IMR-90 (cell line): ENCODE results near the gene FGF7. TPM values are rescaled to one million over a fixed set of nuclear protein-coding genes. Genes with fewer than 3 reads are reported as not detected.
A peak's percentile ranks its signal among the peaks of the same experiment; 100 is the strongest.

Source experiments
- ATAC-seq: fragments of 200-7000 bp; cut with Tn5 transposase; 2 replicates; pipeline ENCODE4 v1.9.1; 2020; ENCODE audit warnings: low read depth, mild to moderate bottlenecking, moderate library complexity
- BruUV-seq: library from RNA; stranded (reverse); fragments of 400-500 nt; replicated peaks from 2 replicates; lab custom pipeline; 2021; lab: Mats Ljungman, UMichigan
- CTCF ChIA-PET: fragments of 300-600 bp; formaldehyde crosslinking; extraction: SDS; loops from one replicate; lab custom pipeline; 2021; ENCODE audit warnings: antibody characterized with exemption; lab: Yijun Ruan, JAX
- POLR2A ChIA-PET: fragments of 300-600 bp; sonication (Branson Sonifier 250); formaldehyde crosslinking; loops from one replicate; lab custom pipeline; 2022; ENCODE audit warnings: antibody characterized with exemption; ENCODE audit not compliant: unreplicated experiment; lab: Charles Lee
- DNase-seq: peaks from one replicate; pipeline ENCODE4 v3.0.0; 2013
- H2AFZ ChIP-seq: replicated peaks from 2 replicates; pipeline ENCODE3; 2013; ENCODE audit warnings: low read length, mild to moderate bottlenecking; ENCODE audit not compliant: poor library complexity
- H2AK5ac ChIP-seq: 2 replicates; pipeline ENCODE4 v1.6.1; 2013; ENCODE audit warnings: low read depth, low read length, inconsistent platforms
- H2AK9ac ChIP-seq: replicated peaks from 2 replicates; pipeline ENCODE3; 2013; ENCODE audit warnings: mild to moderate bottlenecking, low read depth, low read length, moderate library complexity; ENCODE audit not compliant: poor library complexity
- H2BK120ac ChIP-seq: 2 replicates; pipeline ENCODE4 v1.6.1; 2013; ENCODE audit warnings: low read depth, low read length, inconsistent platforms
- H2BK15ac ChIP-seq: 3 replicates; pipeline ENCODE4 v1.6.1; 2013; ENCODE audit warnings: low read depth, low read length, inconsistent platforms
- H2BK20ac ChIP-seq: 2 replicates; pipeline ENCODE4 v1.6.1; 2013; ENCODE audit warnings: low read depth, mild to moderate bottlenecking, inconsistent platforms, low read length, moderate library complexity
- H2BK5ac ChIP-seq: 2 replicates; pipeline ENCODE4 v1.6.1; 2013; ENCODE audit warnings: mild to moderate bottlenecking, low read depth, low read length, inconsistent platforms; ENCODE audit not compliant: poor library complexity, severe bottlenecking
- H3K14ac ChIP-seq: replicated peaks from 2 replicates; pipeline ENCODE4 v1.6.1; 2013; ENCODE audit warnings: low read depth, low read length, inconsistent platforms
- H3K18ac ChIP-seq: 2 replicates; pipeline ENCODE4 v1.6.1; 2013; ENCODE audit warnings: low read depth, low read length, control low read depth
- H3K23ac ChIP-seq: 2 replicates; pipeline ENCODE4 v1.6.1; 2013; ENCODE audit warnings: low read depth, low read length, inconsistent platforms
- H3K27ac ChIP-seq: 2 replicates; pipeline ENCODE4 v1.5.1; 2013; ENCODE audit warnings: mild to moderate bottlenecking, control low read depth, low read length; ENCODE audit not compliant: insufficient read depth
- H3K27me3 ChIP-seq: 2 replicates; pipeline ENCODE4 v1.6.1; 2013; ENCODE audit warnings: low read length; ENCODE audit not compliant: control insufficient read depth, insufficient read depth
- H3K36me3 ChIP-seq: 2 replicates; pipeline ENCODE4 v1.6.1; 2013; ENCODE audit warnings: low read length, mixed read lengths; ENCODE audit not compliant: control insufficient read depth, insufficient read depth
- H3K4ac ChIP-seq: 2 replicates; pipeline ENCODE4 v1.6.1; 2013; ENCODE audit warnings: low read depth, low read length, inconsistent platforms
- H3K4me1 ChIP-seq: 2 replicates; pipeline ENCODE4 v1.6.1; 2013; ENCODE audit warnings: low read length, mixed read lengths; ENCODE audit not compliant: control insufficient read depth, insufficient read depth
- H3K4me2 ChIP-seq: 2 replicates; pipeline ENCODE4 v1.6.1; 2013; ENCODE audit warnings: low read depth, mild to moderate bottlenecking, control low read depth, low read length, moderate library complexity
- H3K4me3 ChIP-seq: 2 replicates; pipeline ENCODE4 v1.5.1; 2013; ENCODE audit warnings: low read depth, mild to moderate bottlenecking, control low read depth, low read length, moderate library complexity; ENCODE audit not compliant: insufficient read depth
- H3K56ac ChIP-seq: 2 replicates; pipeline ENCODE4 v1.6.1; 2013; ENCODE audit warnings: low read length, inconsistent platforms; ENCODE audit not compliant: insufficient read depth; ENCODE audit errors: extremely low read depth
- H3K79me1 ChIP-seq, 2 experiments: 2 replicates each; pipeline ENCODE4 v1.6.1; 2013; ENCODE audit warnings: low read length in 2 of 2, inconsistent platforms in 1 of 2, low read depth in 1 of 2
- H3K9ac ChIP-seq: 2 replicates; pipeline ENCODE4 v1.6.1; 2013; ENCODE audit warnings: low read depth, low read length, control low read depth
- H3K9me1 ChIP-seq: 2 replicates; pipeline ENCODE4 v1.6.1; 2013; ENCODE audit warnings: low read length, inconsistent platforms; ENCODE audit not compliant: insufficient read depth
- H3K9me3 ChIP-seq: 2 replicates; pipeline ENCODE4 v1.6.1; 2013; ENCODE audit warnings: low read length; ENCODE audit not compliant: control insufficient read depth, insufficient read depth
- H4K20me1 ChIP-seq: 2 replicates; pipeline ENCODE4 v1.6.1; 2013; ENCODE audit warnings: low read length, inconsistent platforms; ENCODE audit not compliant: insufficient read depth
- H4K5ac ChIP-seq: 2 replicates; pipeline ENCODE4 v1.6.1; 2013; ENCODE audit warnings: mild to moderate bottlenecking, low read depth, low read length, control low read depth
- H4K8ac ChIP-seq, 2 experiments: 2 replicates each; pipeline ENCODE4 v1.6.1; 2013; ENCODE audit warnings: low read depth in 2 of 2, low read length in 2 of 2, control low read depth in 1 of 2, inconsistent platforms in 1 of 2
- H4K91ac ChIP-seq: 2 replicates; pipeline ENCODE4 v1.6.1; 2013; ENCODE audit warnings: low read depth, low read length, inconsistent platforms; ENCODE audit not compliant: insufficient read depth
- BHLHE40 ChIP-seq: fragments of 150-350 bp; IDR thresholded peaks from 2 replicates; pipeline ENCODE4 v1.6.1; 2016; ENCODE audit warnings: mild to moderate bottlenecking, low read depth, low read length
- CEBPB ChIP-seq: IDR thresholded peaks from 2 replicates; pipeline ENCODE4 v1.6.1; 2012; ENCODE audit warnings: low read depth, low read length, improper control_type of control experiment
- CHD1 ChIP-seq: IDR thresholded peaks from 2 replicates; pipeline ENCODE4 v1.6.1; 2012; ENCODE audit warnings: low read depth, low read length, improper control_type of control experiment
- CTCF ChIP-seq: conservative IDR thresholded peaks from 2 replicates; pipeline ENCODE4 v1.5.1; 2012; ENCODE audit warnings: mild to moderate bottlenecking, low read depth, low read length, improper control_type of control experiment
- ELK1 ChIP-seq: fragments of 150-350 bp; IDR thresholded peaks from 2 replicates; pipeline ENCODE4 v1.6.1; 2016; ENCODE audit warnings: low read depth, mild to moderate bottlenecking, low read length, moderate library complexity, borderline replicate concordance
- FOS ChIP-seq: fragments of 150-350 bp; IDR thresholded peaks from 2 replicates; pipeline ENCODE4 v1.6.1; 2016; ENCODE audit warnings: low read depth, low read length
- MAFK ChIP-seq: IDR thresholded peaks from 2 replicates; pipeline ENCODE4 v1.6.1; 2012; ENCODE audit warnings: low read depth, low read length, improper control_type of control experiment
- MAZ ChIP-seq: IDR thresholded peaks from 2 replicates; pipeline ENCODE4 v1.6.1; 2012; ENCODE audit warnings: low read depth, mild to moderate bottlenecking, low read length, improper control_type of control experiment, moderate library complexity, borderline replicate concordance
- MXI1 ChIP-seq: IDR thresholded peaks from 2 replicates; pipeline ENCODE4 v1.6.1; 2012; ENCODE audit warnings: low read depth, mild to moderate bottlenecking, low read length, moderate library complexity, borderline replicate concordance
- NFE2L2 ChIP-seq: fragments of 150-350 bp; IDR thresholded peaks from 2 replicates; pipeline ENCODE4 v1.6.1; 2016; ENCODE audit warnings: low read depth, mild to moderate bottlenecking, low read length
- POLR2A ChIP-seq: IDR thresholded peaks from 2 replicates; pipeline ENCODE4 v1.6.1; 2012; ENCODE audit warnings: mild to moderate bottlenecking, low read depth, low read length
- RAD21 ChIP-seq: IDR thresholded peaks from 2 replicates; pipeline ENCODE4 v1.6.1; 2012; ENCODE audit warnings: low read length, improper control_type of control experiment
- RCOR1 ChIP-seq: IDR thresholded peaks from 2 replicates; pipeline ENCODE4 v1.6.1; 2012; ENCODE audit warnings: mild to moderate bottlenecking, low read length, improper control_type of control experiment; ENCODE audit not compliant: insufficient replicate concordance
- RFX5 ChIP-seq: IDR thresholded peaks from 2 replicates; pipeline ENCODE4 v1.8.0; 2012; ENCODE audit warnings: low read depth, mild to moderate bottlenecking, low read length, moderate library complexity
- SMC3 ChIP-seq: fragments of 150-350 bp; IDR thresholded peaks from 2 replicates; pipeline ENCODE4 v1.6.1; 2016; ENCODE audit warnings: low read depth, mild to moderate bottlenecking, antibody characterized with exemption, low read length, moderate library complexity
- WGBS, 2 experiments: methylation state at CpG; one replicate each; pipeline versions ENCODE4 v1.1.5 to v1.1.7; 2013; ENCODE audit warnings: missing lambda C conversion rate in 2 of 2; ENCODE audit not compliant: insufficient read length in 1 of 2; ENCODE audit errors: extremely low coverage in 2 of 2; 5-methylcytosine and 5-hydroxymethylcytosine counted together
- dilution Hi-C: fragments of 300-500 bp; cut with HindIII; formaldehyde crosslinking; loops from one replicate; pipeline ENCODE4 v1.14.3; 2018; ENCODE audit warnings: low sequenced_read_pairs; ENCODE audit not compliant: unreplicated experiment
- in situ Hi-C: fragments of 300-500 bp; cut with MboI; formaldehyde crosslinking; loops from 3 replicates; pipeline ENCODE4 v1.14.3; 2019; ENCODE audit warnings: low sequenced_read_pairs, inconsistent platforms, mixed read lengths
- intact Hi-C: fragments of 100-400 bp; cut with micrococcal nuclease; formaldehyde crosslinking; loops from 2 replicates; pipeline ENCODE4 v1.10.0; 2022
- polyA plus RNA-seq, 3 experiments: library from polyadenylated mRNA; depleted of rRNA; stranded (reverse); fragments of >200 nt; gene quantifications; 2 replicates each; pipeline ENCODE4 v1.2.3, GENCODE V29; 2012; ENCODE audit warnings: low replicate concordance in 1 of 3
- total RNA-seq: library from RNA; depleted of rRNA; stranded (reverse); fragments of >200 nt; gene quantifications from 2 replicates; pipeline ENCODE4 v1.2.3, GENCODE V29; 2012
- TF ChIP-seq, protein P1 (sequence below): fragments of 150-350 bp; IDR thresholded peaks from 2 replicates; pipeline ENCODE4 v1.6.1; 2017; ENCODE audit warnings: mild to moderate bottlenecking, antibody characterized with exemption, low read length, low read depth

FGF7 gene
- total and polyA plus RNA-seq, 2 of the 4 experiments (the other 2 are of a cell fraction), result 27.3 to 34.8 TPM

DNA sequence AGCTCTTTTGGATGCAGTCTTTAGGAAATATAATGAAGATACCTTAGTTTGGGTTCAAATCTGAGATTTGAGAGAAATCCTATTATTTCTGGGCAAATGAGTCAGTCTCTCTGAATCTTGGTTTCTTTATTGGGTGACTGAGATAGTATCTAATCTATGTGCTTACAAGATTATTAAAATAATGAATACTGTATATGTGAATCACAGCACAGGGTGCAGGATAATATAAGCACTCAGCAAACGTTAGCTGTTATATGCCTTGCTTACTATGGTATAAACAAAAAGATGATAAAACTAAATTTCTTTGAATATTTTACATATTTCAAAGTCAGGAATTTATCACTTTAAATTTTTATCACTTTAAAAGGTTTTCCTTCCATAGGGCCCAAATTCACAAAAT lies 29.6 kb downstream of the FGF7 start:
- intact Hi-C loops, result no loop called here

More for the DNA sequence above, 29.6 kb downstream of the FGF7 start:
- no TSS peak for BruUV-seq
- H2BK5ac ChIP-seq, result no peak overlapping the region
- H2AK5ac ChIP-seq, result no peak overlapping the region
- H4K8ac ChIP-seq, result no peak overlapping the region
- peaks cover 5% of the 10 kb centered on the region for H3K9me1 ChIP-seq
- no peak overlapping the region for H3K4me3 ChIP-seq
- H2BK15ac ChIP-seq, result no peak overlapping the region
- H3K23ac ChIP-seq, result no peak overlapping the region
- H3K56ac ChIP-seq, result no peak overlapping the region
- ATAC-seq (peak; percentile 53), DNase-seq (peak; percentile 43)
- H4K20me1 ChIP-seq, result no peaks in the 10 kb centered on the region
- H3K9me3 ChIP-seq, result no peaks in the 10 kb centered on the region
- in situ Hi-C loops, result no loop called here
- no peak overlapping the region for H2BK20ac ChIP-seq
- TF ChIP-seq SMC3 (no peak), MXI1 (no peak), MAZ (no peak), ELK1 (no peak), MAFK (no peak), CTCF (no peak), RFX5 (no peak), BHLHE40 (no peak), POLR2A (no peak), RAD21 (no peak), NFE2L2 (no peak), RCOR1 (no peak), CEBPB (no peak), FOS (no peak), CHD1 (no peak)
- TF ChIP-seq, protein P1, sequence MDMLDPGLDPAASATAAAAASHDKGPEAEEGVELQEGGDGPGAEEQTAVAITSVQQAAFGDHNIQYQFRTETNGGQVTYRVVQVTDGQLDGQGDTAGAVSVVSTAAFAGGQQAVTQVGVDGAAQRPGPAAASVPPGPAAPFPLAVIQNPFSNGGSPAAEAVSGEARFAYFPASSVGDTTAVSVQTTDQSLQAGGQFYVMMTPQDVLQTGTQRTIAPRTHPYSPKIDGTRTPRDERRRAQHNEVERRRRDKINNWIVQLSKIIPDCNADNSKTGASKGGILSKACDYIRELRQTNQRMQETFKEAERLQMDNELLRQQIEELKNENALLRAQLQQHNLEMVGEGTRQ, result no peak
- peaks cover 5% of the 10 kb centered on the region for H3K4me1 ChIP-seq
- CTCF ChIA-PET, result no interaction called here
- no peak overlapping the region for H3K9ac ChIP-seq
- POLR2A ChIA-PET, result no interaction called here
- H3K4me2 ChIP-seq, result no peak overlapping the region
- no peak overlapping the region for H4K91ac ChIP-seq
- H3K4ac ChIP-seq, result no peak overlapping the region
- WGBS, 2 experiments, result no CpG with 5 or more reads among the region's 1 CpG
- no peak overlapping the region for H2AFZ ChIP-seq
- H3K36me3 ChIP-seq, result peaks cover 10% of the 10 kb centered on the region
- no peak overlapping the region for H2BK120ac ChIP-seq
- H3K27me3 ChIP-seq, result no peaks in the 10 kb centered on the region
- no peak overlapping the region for H4K5ac ChIP-seq
- no peak overlapping the region for H3K27ac ChIP-seq
- H3K18ac ChIP-seq, result no peak overlapping the region
- no peak overlapping the region for H3K14ac ChIP-seq
- dilution Hi-C loops, result no loop called here
- no peak overlapping the region for H2AK9ac ChIP-seq
- peaks cover 16 to 29% of the 10 kb centered on the region in 2 experiments; a peak in 3 of 4 replicates for H3K79me1 ChIP-seq
